Common myeloid progenitor, CD34-positive (primary cell): ENCODE data around the gene CDK2AP2.
A peak's percentile ranks its signal among the peaks of the same experiment; 100 is the strongest.
"Not testable (repeated sequence)": the region's sequence is repeated elsewhere in the genome, so short reads cannot be mapped to it uniquely, and the experiment has no call there.

Experiments
- CTCF ChIA-PET: fragments of 350-600 bp; sonication (Branson Sonifier 250); formaldehyde crosslinking; loops from one replicate; lab custom pipeline; 2021; ENCODE audit warnings: antibody characterized with exemption; lab: Charles Lee
- POLR2A ChIA-PET: fragments of 350-600 bp; sonication (Branson Sonifier 250); formaldehyde crosslinking; loops from one replicate; lab custom pipeline; 2021; ENCODE audit warnings: antibody characterized with exemption; lab: Charles Lee
- DNase-seq, 3 donors: peaks; one replicate each; pipeline versions ENCODE4 v3.0.0 to v3.0.0-alpha.2; 2013
- H3K27ac ChIP-seq, 2 experiments: 1 replicate in 1 of 2; 2 replicates in 1 of 2; pipeline ENCODE4 v1.7.0; 2013; ENCODE audit warnings: inconsistent platforms in 2 of 2, low read length in 2 of 2, mild to moderate bottlenecking in 2 of 2, low read depth in 1 of 2, moderate library complexity in 1 of 2; ENCODE audit not compliant: severe bottlenecking in 2 of 2, insufficient read depth in 1 of 2, poor library complexity in 1 of 2
- H3K27me3 ChIP-seq, 5 experiments: replicated peaks in 2 of 5; 1 replicate in 3 of 5; 2 replicates in 2 of 5; pipeline versions ENCODE4 v1.6.1 to v1.7.0; 2013; ENCODE audit warnings: low read length in 4 of 5, mild to moderate bottlenecking in 2 of 5, moderate library complexity in 2 of 5, inconsistent platforms in 1 of 5; ENCODE audit not compliant: insufficient read depth in 5 of 5, control insufficient read depth in 4 of 5
- H3K36me3 ChIP-seq, 4 experiments: 1 replicate in 2 of 4; 2 replicates in 2 of 4; pipeline versions ENCODE4 v1.6.1 to v1.7.0; 2013; ENCODE audit warnings: low read length in 3 of 4, control low read depth in 1 of 4, mild to moderate bottlenecking in 1 of 4; ENCODE audit not compliant: control insufficient read depth in 4 of 4, insufficient read depth in 4 of 4
- H3K4me1 ChIP-seq, 4 experiments: 1 replicate in 3 of 4; 2 replicates in 1 of 4; pipeline versions ENCODE4 v1.6.1 to v1.7.1; 2013; ENCODE audit warnings: low read length in 3 of 4, mild to moderate bottlenecking in 3 of 4, control low read depth in 1 of 4, inconsistent platforms in 1 of 4, moderate library complexity in 1 of 4; ENCODE audit not compliant: control insufficient read depth in 4 of 4, insufficient read depth in 4 of 4; ENCODE audit errors: control extremely low read depth in 1 of 4
- H3K4me3 ChIP-seq, 7 experiments: 1 replicate in 4 of 7; 2 replicates in 3 of 7; pipeline versions ENCODE4 v1.5.1 to v1.7.0; 2013; ENCODE audit warnings: mild to moderate bottlenecking in 7 of 7, low read length in 6 of 7, moderate library complexity in 6 of 7, inconsistent platforms in 2 of 7, low read depth in 2 of 7, control low read depth in 1 of 7; ENCODE audit not compliant: insufficient read depth in 4 of 7, control insufficient read depth in 1 of 7; ENCODE audit errors: extremely low read depth in 1 of 7
- H3K9me3 ChIP-seq, 5 experiments: 1 replicate in 4 of 5; 2 replicates in 1 of 5; pipeline versions ENCODE4 v1.6.1 to v1.7.1; 2013; ENCODE audit warnings: low read length in 4 of 5, mild to moderate bottlenecking in 2 of 5, inconsistent platforms in 1 of 5, low read depth in 1 of 5, moderate library complexity in 1 of 5; ENCODE audit not compliant: control insufficient read depth in 4 of 5, insufficient read depth in 2 of 5; ENCODE audit errors: control extremely low read depth in 1 of 5
- WGBS: methylation state at CpG from one replicate; pipeline ENCODE4 v1.1.5; 2013; ENCODE audit not compliant: insufficient coverage; 5-methylcytosine and 5-hydroxymethylcytosine counted together

CDK2AP2 gene

DNA sequence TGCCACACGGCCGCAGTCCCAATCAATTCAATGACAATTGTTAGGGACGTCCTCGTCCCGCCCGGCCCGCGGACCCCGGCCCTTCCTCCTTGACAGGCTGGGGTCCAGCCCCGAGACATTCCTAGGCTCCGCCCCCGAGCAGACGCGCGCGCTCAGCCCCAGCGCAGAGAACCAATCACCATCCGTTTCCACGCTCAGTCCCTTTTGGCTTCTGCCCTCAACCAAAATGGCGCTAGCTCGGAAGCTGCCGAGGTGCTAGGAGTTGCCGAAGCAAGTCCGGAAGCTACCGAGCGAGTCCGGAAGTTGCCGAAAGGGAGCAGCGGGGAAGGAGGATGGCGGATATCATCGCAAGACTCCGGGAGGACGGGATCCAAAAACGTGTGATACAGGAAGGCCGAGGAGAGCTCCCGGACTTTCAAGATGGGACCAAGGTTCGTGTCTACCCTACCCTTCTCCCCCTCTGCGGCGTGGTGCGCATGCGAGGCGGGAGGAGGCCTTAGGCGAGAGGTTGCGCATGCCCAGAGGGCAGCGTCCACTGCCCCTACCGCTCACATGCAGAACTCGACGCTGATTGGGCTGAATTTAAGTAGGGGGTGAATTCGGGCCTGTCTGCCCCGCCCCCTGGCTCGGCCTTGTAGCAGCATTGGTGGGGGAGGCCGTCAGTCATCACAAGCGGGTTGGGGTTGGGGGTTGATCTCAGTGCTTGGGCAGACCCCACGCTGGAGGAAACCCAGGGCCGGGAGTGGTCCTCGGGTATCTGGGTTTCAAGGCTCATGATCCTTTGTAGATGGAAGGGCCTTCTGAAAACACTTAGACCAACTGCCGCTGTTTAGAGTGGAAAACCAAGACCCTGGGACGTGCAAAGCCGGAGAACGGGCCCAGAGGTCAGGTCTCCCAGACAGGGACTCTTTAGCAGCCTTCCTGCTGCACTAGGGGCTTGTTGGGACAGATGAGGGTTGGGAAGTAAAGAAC lies 24.8 kb downstream of the CDK2AP2 start, which contains the start of gene AIP:
Gene AIP, plus strand, starts transcription at position 200 of the 972 bp plus-strand sequence. Its CDS starts 133 bp downstream, at position 333.
- DNase-seq: peak; percentile 98 to 99 (median 99)
- H3K4me1 ChIP-seq: peaks cover 10 to 39% (median 35%) of the 10 kb centered on the region in 4 experiments
- POLR2A ChIA-PET: interaction anchor here (0.6 to 0.7 kb wide), 3 partner anchors 11 to 270 kb away, joined by 3 read pairs; no protein-coding TSS in a partner anchor
- 14% methylated on average over 47 of the region's 60 CpGs for WGBS
- H3K9me3 ChIP-seq: no peaks in the 10 kb centered on the region
- peak within 1 kb of the TSS; percentile 40 to 81 for H3K27ac ChIP-seq
- no peaks in the 10 kb centered on the region for H3K27me3 ChIP-seq
- peak within 1 kb of the TSS; percentile 41 to 86 (median 75) for H3K4me3 ChIP-seq
- CTCF ChIA-PET: interaction anchor here (0.6 kb wide), 1 partner anchor 44 kb away, joined by 3 read pairs; no protein-coding TSS in a partner anchor
- H3K36me3 ChIP-seq: peaks cover 0 to 15% (median 10%) of the 10 kb centered on the region in 4 experiments

DNA sequence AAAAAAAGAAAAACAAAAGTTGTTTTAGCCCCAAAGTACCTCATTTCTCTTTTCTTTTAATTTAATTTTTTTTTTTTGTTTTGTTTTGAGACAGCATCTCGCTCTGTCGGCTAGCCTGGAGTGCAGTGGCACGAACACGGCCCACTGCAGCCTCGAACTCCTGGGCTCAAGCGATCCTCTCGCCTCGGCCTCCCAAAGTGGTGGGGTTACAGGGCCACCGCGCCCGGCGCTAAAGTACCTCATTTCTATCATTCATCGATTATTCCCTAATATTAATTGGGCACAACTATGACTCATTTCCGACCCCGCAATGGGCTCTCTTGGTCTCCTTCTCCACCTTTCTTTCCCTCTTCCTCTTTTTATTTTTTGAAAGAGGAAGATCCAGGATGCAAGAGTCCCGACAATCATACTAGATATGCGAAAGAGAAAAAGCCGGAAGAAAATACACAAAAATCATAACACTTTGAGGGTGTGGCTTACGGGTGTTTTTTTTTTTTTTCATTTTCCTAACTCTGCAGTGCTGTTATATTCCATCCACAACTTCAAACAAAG lies 25.6 kb downstream of the CDK2AP2 start:
- Histone ChIP-seq H3K4me1 (peaks cover 10 to 39% (median 35%) of the 10 kb centered on the region in 4 experiments), H3K27me3 (no peaks in the 10 kb centered on the region), H3K27ac (peak overlapping the region; percentile 40 to 81), H3K4me3 (peak overlapping the region; percentile 41 to 86 (median 75)), H3K36me3 (peaks cover 0 to 8% (median 2%) of the 10 kb centered on the region in 4 experiments), H3K9me3 (no peaks in the 10 kb centered on the region)
- CTCF ChIA-PET: interaction anchor here (0.6 to 0.7 kb wide), 2 partner anchors 12 to 43 kb away, joined by 3 read pairs; no protein-coding TSS in a partner anchor
- DNase-seq: no peak
- POLR2A ChIA-PET: interaction anchor here (0.6 kb wide), 1 partner anchor 10 kb away, joined by 3 read pairs; no protein-coding TSS in a partner anchor
- WGBS: 34% methylated on average over 15 of the region's 19 CpGs

DNA sequence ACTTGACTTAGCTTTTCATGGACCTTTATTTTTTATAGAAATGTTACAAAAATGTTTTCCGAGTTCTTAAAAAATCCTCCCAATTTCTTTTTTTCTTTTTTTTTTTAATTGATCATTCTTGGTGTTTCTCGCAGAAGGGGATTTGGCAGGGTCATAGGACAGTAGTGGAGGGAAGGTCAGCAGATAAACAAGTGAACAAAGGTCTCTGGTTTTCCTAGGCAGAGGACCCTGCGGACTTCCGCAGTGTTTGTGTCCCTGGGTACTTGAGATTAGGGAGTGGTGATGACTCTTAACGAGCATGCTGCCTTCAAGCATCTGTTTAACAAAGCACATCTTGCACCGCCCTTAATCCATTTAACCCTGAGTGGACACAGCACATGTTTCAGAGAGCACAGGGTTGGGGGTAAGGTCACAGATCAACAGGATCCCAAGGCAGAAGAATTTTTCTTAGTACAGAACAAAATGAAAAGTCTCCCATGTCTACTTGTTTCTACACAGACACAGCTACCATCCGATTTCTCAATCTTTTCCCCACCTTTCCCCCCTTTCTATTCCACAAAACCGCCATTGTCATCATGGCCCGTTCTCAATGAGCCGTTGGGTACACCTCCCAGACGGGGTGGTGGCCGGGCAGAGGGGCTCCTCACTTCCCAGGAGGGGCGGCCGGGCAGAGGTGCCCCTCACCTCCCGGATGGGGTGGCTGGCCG lies 30.5 kb downstream of the CDK2AP2 start:
- CTCF ChIA-PET: interaction anchor here (0.9 to 1.0 kb wide), 2 partner anchors 52 to 76 kb away, joined by 3 read pairs; partner anchors contain the start of gene PPP1CA
- H3K4me1 ChIP-seq, H3K27ac ChIP-seq, DNase-seq, H3K9me3 ChIP-seq, POLR2A ChIA-PET, H3K36me3 ChIP-seq, H3K27me3 ChIP-seq, H3K4me3 ChIP-seq: not testable (repeated sequence)
- 86% methylated on average over 1 of the region's 16 CpGs for WGBS

- H3K4me3 ChIP-seq, DNase-seq, H3K4me1 ChIP-seq, H3K27me3 ChIP-seq, H3K27ac ChIP-seq, H3K9me3 ChIP-seq, H3K36me3 ChIP-seq: not testable (repeated sequence)
- POLR2A ChIA-PET: interaction anchor here (1.5 kb wide), 1 partner anchor 123 kb away, joined by 3 read pairs; the partner anchor contains the start of gene POLD4
- WGBS: 92% methylated on average over 10 of the region's 10 CpGs
- CTCF ChIA-PET: interaction anchor here (0.9 to 1.0 kb wide), 2 partner anchors 51 to 75 kb away, joined by 3 read pairs; partner anchors contain the start of gene PPP1CA
These were observed 31.3 kb downstream of the CDK2AP2 start for GRCh38 chr11:67476692-67477091.

DNA sequence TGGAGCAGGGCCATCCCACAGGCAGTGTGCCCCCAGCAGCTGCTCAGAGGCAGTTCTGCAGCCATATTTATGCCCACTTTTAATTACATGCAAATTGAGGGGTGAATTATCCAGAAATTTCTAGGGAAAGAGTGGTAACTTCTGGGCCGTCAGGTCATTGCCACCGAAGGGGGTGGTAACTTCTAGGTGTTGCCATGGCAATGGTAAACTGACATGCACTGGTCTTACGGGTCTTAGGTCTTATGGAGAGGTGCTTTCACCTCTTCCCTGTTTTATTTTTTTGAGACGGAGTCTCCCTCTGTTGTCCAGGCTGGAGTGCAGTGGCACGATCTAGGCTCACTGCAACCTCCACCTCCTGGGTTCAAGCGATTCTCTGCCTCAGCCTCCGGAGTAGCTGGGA lies 35.1 kb downstream of the CDK2AP2 start:
- H3K4me3 ChIP-seq: no peak overlapping the region
- no peaks in the 10 kb centered on the region for H3K9me3 ChIP-seq
- no peaks in the 10 kb centered on the region for H3K36me3 ChIP-seq
- DNase-seq: no peak
- CTCF ChIA-PET: interaction anchor here (1.1 to 2.0 kb wide), 2 partner anchors 90 to 119 kb away, joined by 3 to 5 read pairs; no protein-coding TSS in a partner anchor
- peaks cover 0 to 3% (median 0%) of the 10 kb centered on the region in 5 experiments for H3K27me3 ChIP-seq
- H3K27ac ChIP-seq: no peak overlapping the region
- peaks cover 0 to 16% (median 11%) of the 10 kb centered on the region in 4 experiments for H3K4me1 ChIP-seq
- POLR2A ChIA-PET: no interaction called here
- WGBS: 93% methylated on average over 7 of the region's 7 CpGs

DNA sequence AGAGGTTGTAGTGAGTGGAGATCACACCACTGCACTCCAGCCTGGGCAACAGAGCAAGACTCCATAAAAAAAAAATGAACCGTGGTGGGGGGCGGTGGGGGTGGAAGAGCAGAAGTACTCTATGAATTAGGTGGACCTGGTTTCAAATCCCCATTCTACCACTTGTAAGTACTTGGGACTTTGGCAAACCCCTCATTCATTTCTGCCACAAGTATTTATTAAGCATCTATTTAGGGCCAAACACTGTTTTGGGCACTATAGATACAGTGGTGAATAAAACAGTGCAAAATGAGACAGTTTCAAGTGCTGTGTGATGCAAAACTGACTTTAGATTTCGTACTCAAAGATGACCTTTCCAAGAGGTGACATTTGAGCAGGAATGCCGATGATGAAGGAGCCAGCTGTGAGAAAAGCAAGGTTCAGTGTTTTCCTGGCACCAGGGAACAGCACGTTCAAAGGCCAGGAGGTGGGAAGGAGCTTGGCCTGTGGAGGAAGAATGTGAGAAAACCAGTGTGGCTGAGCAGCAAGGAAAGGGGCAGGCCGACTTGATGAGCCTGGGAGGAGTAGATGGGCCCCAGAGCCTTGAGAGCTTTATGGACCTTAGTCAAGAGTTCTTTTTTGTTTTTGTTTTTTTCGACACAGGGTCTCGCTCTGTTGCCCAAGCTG lies 37.5 kb downstream of the CDK2AP2 start:
- peaks cover 0 to 3% (median 0%) of the 10 kb centered on the region in 5 experiments for H3K27me3 ChIP-seq
- 93% methylated on average over 6 of the region's 8 CpGs for WGBS
- H3K36me3 ChIP-seq: no peaks in the 10 kb centered on the region
- DNase-seq: no peak
- H3K27ac ChIP-seq: no peak overlapping the region
- H3K9me3 ChIP-seq: no peaks in the 10 kb centered on the region
- ChIA-PET POLR2A (no interaction called here), CTCF (interaction anchor here (4.1 kb wide), 1 partner anchor 69 kb away, joined by 30 read pairs; the partner anchor contains the start of genes PPP1CA and TBC1D10C)
- H3K4me3 ChIP-seq: no peak overlapping the region
- H3K4me1 ChIP-seq: peaks cover 0 to 31% (median 18%) of the 10 kb centered on the region in 4 experiments
